SK-MEL-5 (cell line): ENCODE results near the gene UCP3. TPM values are rescaled to one million over a fixed set of nuclear protein-coding genes. Genes with fewer than 3 reads are reported as not detected.
A peak's percentile ranks its signal among the peaks of the same experiment; 100 is the strongest.

Experiments used
- DNase-seq: peaks from one replicate; pipeline ENCODE4 v3.0.0-alpha.2; 2016; ENCODE audit warnings: low read depth, low spot score
- in situ Hi-C: cut with HindIII; loops from 2 replicates; pipeline ENCODE4 v1.10.0; 2016; ENCODE audit warnings: low sequenced_read_pairs, high pct_unique_total_duplicates, low pct_unique_long_range_greater_than_20kb
- total RNA-seq: library from RNA; depleted of rRNA; stranded (reverse); fragments of >200 nt; shearing (Covaris generic); gene quantifications from 2 replicates; pipeline ENCODE4 v1.2.3, GENCODE V29; 2014

The UCP3 gene
- total RNA-seq, 1 experiment from 2014 or later = 0.29 TPM

GRCh38 chr11:74005721-74006517, 3.0 kb downstream of the UCP3 start:
- no peak for DNase-seq
- in situ Hi-C loops = no loop called here

GRCh38 chr11:74004759-74005615, 3.9 kb downstream of the UCP3 start:
- DNase-seq = no peak
- in situ Hi-C loops = no loop called here

GRCh38 chr11:74004046-74004695, 4.7 kb downstream of the UCP3 start:
- in situ Hi-C loops = no loop called here

GRCh38 chr11:74002832-74003231, 6.1 kb downstream of the UCP3 start:
- in situ Hi-C loops = no loop called here
- no peak for DNase-seq

More at GRCh38 chr11:74004046-74004695, 4.7 kb downstream of the UCP3 start:
- DNase-seq = no peak

- in situ Hi-C loops = no loop called here
- DNase-seq = no peak
These were observed 7.0 kb downstream of the UCP3 start for GRCh38 chr11:74001822-74002286.

GRCh38 chr11:74000307-74001133, 8.4 kb downstream of the UCP3 start:
- in situ Hi-C loops = no loop called here
- DNase-seq = no peak

- in situ Hi-C loops = no loop called here
- no peak for DNase-seq
These were observed 9.1 kb downstream of the UCP3 start for GRCh38 chr11:73999581-74000306.

GRCh38 chr11:73998846-73999575, 9.9 kb downstream of the UCP3 start:
- no peak for DNase-seq
- in situ Hi-C loops = no loop called here

- no peak for DNase-seq
- in situ Hi-C loops = no loop called here
These were observed 11.6 kb downstream of the UCP3 start for GRCh38 chr11:73997120-73997770.

GRCh38 chr11:73996161-73996747, 12.6 kb downstream of the UCP3 start:
- in situ Hi-C loops = no loop called here
- no peak for DNase-seq

- no peak for DNase-seq
- in situ Hi-C loops = no loop called here
These were observed 13.2 kb downstream of the UCP3 start for GRCh38 chr11:73995731-73996130.

GRCh38 chr11:73995247-73995646, 13.6 kb downstream of the UCP3 start:
- no peak for DNase-seq
- in situ Hi-C loops = no loop called here

- in situ Hi-C loops = no loop called here
- no peak for DNase-seq
These were observed 17.3 kb downstream of the UCP3 start for GRCh38 chr11:73991471-73992006.

- in situ Hi-C loops = no loop called here
- no peak for DNase-seq
These were observed 18.2 kb downstream of the UCP3 start for GRCh38 chr11:73990730-73991129.

- peak; percentile 68 for DNase-seq
- in situ Hi-C loops = no loop called here
These were observed 19.7 kb downstream of the UCP3 start for GRCh38 chr11:73989156-73989555.
